GM18873 (cell line): Measurements from ENCODE around the gene PRTN3.
"Not testable (repeated sequence)": the region's sequence is repeated elsewhere in the genome, so short reads cannot be mapped to it uniquely, and the experiment has no call there.

Experiments
- ATAC-seq: cut with Tn5 transposase; IDR thresholded peaks from one replicate; pipeline ENCODE4 v1.9.1; 2021; ENCODE audit warnings: mild to moderate bottlenecking, moderate library complexity, moderate number of reproducible peaks; ENCODE audit not compliant: unreplicated experiment, low FRiP score

Gene PRTN3

DNA sequence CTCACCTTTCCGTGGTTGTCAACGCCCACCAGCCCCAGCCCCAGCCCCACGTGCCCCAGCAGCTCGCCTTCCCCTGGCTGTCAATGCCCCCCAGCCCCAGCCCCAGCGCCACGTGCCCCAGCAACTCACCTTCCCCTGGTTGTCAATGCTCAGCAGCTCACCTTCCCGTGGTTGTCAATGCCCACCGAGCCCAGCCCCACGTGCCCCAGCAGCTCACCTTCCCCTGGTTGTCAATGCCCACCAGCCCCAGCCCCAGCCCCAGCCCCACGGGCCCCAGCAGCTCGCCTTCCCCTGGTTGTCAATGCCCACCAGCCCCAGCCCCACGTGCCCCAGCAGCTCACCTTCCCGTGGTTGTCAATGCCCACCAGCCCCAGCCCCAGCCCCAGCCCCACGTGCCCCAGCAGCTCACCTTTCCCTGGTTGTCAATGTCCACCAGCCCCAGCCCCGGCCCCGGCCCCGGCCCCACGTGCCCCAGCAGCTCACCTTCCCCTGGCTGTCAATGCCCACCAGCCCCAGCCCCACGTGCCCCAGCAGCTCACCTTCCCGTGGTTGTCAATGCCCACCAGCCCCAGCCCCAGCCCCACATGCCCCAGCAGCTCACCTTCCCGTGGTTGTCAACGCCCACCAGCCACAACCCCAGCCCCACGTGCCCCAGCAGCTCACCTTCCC lies 37.3 kb downstream of the PRTN3 start:
- not testable (repeated sequence) for ATAC-seq

DNA sequence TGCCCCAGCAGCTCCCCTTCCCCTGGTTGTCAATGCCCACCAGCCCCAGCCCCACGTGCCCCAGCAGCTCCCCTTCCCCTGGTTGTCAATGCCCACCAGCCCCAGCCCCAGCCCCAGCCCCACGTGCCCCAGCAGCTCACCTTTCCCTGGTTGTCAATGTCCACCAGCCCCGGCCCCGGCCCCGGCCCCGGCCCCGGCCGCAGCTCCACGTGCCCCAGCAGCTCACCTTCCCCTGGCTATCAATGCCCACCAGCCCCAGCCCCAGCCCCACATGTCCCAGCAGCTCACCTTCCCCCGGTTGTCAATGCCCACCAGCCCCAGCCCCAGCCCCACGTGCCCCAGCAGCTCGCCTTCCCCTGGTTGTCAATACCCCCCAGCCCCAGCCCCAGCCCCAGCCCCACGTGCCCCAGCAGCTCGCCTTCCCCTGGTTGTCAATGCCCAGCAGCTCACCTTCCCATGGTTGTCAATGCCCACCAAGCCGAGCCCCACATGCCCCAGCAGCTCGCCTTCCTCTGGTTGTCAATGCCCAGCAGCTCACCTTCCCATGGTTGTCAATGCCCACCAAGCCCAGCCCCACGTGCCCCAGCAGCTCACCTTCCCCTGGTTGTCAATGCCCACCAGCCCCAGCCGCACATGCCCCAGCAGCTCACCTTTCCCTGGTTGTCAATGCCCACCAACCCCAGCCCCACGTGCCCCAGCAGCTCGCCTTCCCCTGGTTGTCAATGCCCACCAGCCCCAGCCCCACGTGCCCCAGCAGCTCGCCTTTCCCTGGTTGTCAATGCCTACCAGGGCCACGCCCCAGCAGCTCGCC lies 38.2 kb downstream of the PRTN3 start:
- ATAC-seq = not testable (repeated sequence)

DNA sequence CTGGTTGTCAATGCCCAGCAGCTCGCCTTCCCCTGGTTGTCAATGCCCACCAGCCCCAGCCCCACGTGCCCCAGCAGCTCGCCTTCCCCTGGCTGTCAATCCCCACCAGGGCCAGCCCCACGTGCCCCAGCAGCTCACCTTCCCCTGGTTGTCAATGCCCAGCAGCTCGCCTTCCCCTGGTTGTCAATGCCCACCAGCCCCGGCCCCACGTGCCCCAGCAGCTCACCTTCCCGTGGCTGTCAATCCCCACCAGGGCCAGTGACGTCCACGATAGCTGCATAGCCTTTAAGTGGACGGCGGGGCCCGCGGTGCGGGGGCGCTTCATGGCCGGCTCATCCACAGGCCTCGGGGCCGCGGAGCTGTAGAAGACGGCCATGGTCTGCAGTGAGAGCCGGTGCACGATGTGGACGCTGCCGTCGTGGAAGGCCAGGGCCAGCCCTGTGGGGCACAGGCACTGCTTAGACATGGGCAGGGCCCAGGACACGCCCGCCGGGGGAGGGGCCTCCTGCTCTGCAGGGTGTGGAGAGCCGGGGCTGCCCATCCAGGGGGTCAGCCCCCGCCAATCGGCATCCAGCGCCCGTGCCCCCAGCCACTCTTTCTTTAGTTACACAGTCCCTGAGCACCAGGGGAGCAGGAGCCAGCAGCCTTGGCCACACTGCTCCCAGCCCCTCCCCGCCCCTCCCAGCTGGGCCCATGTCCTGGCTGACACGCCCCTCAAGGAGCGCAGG lies 39.1 kb downstream of the PRTN3 start:
- no peak for ATAC-seq

DNA sequence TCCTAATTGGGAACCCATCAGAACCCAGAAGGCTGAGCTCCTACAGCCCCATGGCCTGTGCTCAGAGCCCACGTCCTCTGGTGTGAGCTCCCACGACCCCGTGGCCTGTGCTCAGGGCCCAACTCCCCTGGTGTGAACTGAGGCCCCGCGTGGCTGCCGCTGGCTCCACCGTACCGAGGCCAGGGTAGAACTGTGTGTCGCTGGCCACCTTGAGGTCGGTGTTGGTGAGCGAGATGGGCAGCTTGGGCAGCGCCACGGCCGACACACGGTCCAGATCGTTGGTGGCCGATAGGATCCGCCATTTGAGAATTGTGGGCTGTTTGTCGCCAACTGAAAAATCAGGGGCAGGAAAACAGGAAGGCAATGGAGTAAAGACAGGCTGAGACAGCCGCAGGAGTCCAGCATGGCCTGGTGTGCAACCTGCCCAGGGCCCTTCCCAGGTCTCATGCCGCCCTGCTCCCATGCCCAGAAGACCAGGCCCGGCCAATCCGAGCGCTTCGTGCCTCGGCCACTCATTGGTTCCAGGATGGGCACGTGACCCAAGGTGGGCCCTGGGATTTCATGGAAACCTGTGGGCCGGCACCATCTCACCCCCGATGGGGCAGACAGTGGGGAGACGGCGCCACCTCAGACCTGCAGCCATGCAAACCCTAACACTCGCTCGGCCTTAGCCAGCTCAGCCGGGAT lies 40.7 kb downstream of the PRTN3 start:
- no peak for ATAC-seq

DNA sequence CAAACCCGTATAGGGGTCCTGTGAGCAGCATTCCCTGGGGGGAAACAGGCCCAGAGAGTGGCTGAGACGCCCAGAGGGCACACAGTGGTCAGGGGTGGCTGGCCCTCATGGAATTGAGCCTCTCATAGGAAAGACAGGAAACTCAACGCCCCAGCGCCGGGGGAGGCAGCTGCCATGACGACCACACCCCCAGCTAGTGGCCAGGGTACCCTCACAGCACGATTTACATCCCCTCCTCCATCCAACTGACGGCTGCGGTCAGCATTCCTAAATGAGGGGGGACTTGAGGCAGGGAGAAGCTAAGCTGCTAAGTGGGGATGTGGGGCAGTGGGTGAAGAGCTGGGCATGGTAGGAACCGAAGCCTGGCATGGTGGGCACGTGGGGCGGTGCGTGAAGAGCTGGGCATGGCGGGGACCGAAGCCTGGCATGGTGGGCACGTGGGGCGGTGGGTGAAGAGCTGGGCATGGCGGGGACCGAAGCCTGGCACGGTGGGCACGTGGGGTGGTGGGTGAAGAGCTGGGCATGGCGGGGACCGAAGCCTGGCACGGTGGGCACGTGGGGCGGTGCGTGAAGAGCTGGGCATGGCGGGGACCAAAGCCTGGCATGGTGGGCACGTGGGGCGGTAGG lies 42.2 kb downstream of the PRTN3 start:
- ATAC-seq = no peak

DNA sequence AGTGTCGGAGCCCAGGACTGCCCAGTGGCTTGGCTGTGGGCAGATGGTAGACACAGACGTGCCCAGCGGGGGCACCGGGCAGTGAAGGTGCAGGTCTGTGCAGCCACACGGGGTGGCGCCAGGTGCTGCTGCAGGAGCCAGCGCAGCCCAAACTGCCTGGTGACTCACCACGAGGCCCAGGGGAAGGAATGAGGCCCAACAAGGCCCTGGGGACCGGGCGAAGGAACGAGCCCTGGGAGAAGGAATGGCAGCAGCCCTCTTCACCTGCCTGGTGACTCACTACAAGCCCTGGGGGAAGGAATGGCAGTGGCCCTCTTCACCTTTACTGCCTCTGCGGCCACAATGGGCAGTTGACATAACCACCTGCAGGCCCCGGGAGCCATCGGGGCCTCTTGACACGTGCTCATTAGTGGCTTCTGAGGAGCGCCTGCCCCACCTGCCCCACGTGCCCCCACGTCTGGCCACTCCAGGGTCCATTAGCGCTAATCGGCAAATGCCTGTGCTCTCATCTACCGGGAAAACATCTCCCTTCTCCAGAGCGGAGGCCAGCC lies 42.9 kb downstream of the PRTN3 start:
- ATAC-seq = no peak

DNA sequence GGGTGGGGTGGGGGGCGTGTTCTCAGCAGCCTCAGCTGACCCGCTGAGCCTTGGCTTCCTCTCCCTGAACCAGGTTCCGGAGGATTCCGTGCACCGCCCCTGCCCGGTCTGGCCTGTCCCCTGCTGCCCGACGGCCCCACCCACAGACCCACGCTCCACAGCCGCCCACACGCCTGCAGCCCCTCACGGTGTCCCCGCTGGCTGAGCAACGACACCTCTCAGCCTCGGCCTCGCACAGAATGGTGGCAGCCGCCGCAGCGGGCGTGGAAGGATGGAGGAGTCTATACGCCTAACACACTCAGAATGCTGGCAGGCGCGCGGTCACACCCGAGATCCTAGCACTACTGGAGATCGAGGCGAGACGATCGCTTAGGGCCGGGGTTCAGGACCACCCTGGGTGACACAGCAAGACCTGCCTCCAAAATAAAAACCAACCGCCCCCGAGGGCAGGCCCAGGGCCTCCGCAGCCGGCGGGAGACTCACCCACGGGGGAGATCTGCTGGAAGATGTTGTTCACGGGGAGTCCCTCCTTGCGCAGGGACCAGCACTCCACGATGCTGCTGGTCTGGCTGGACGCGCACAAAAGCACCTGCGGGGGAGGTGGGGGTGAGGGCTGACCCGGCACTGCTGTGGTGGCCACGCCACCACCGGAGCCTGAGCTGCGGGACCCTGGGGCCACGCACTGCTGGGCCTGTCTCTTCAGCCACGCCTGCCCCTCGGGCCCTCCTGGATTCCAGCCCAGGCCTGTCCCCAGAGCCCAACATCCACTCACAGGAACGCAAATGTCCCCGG lies 43.8 kb downstream of the PRTN3 start:
- ATAC-seq = no peak

DNA sequence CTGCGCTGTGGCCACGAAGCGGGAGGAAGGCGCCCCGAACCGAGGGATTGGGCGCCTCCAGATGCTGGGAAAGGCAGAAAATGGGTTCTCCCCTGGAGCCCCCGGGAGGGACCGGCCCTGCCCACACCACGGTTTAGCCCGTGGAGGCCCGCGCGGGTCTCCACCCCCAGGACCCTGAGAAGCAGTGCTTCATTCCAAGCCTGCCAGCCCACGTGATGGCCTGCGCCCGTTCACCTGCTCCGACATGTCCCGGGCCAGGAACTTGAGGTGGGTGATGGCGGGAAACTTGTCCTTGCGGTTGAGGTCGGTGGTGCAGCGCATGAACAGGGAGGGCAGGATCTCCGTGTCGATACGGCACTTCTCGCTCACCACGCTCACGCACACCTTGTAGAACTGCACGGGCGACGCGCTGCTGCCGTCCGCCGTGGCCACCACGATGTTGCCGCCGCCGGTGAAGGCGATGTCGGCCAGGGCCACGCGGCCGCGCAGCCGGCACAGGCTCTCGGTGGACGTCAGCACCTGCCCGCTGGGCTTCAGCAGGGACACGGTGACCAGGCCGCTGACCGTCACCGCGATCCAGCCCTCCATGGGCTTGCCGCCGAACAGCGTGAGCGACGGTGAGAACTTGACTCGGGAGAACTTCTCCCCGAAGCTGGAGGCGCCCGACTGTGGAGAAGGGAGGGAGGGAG lies 44.9 kb downstream of the PRTN3 start:
- ATAC-seq = no peak

DNA sequence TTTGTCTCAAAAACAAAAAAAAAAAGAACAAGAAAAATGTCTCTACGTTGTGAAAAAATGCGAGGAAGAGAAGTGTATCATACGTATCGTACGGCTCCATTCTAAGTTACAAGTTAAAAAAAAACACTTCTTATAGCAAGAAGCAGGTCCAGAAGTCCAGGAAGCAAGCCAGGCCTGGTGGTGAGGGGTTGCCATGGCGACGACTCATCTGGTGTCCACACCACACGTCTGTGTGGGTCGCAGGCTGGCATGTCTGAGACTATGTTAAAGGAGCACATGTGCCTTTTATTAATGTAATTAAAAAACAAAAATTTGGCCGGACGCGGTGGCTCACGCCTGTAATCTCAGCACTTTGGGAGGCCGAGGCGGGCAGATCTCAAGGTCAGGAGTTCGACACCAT lies 46.3 kb downstream of the PRTN3 start:
- ATAC-seq = no peak

DNA sequence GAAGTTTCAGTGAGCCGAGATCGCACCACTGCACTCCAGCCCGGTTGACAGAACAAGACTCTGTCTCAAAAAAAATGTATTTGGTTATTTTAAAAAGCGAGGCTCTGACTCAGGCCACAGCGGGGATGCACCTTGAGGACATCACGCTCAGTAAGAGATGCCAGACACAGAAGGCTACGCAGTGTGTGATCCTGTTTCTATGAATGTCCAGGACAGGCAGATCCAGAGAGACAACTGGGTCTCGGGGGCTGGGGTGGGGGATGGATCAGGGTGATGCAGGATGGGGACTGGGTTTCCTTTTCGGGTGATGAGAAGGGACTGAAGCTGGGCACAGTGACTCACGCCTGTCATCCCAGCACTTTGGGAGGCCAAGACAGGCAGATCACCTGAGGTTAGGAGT lies 46.8 kb downstream of the PRTN3 start:
- ATAC-seq = no peak

DNA sequence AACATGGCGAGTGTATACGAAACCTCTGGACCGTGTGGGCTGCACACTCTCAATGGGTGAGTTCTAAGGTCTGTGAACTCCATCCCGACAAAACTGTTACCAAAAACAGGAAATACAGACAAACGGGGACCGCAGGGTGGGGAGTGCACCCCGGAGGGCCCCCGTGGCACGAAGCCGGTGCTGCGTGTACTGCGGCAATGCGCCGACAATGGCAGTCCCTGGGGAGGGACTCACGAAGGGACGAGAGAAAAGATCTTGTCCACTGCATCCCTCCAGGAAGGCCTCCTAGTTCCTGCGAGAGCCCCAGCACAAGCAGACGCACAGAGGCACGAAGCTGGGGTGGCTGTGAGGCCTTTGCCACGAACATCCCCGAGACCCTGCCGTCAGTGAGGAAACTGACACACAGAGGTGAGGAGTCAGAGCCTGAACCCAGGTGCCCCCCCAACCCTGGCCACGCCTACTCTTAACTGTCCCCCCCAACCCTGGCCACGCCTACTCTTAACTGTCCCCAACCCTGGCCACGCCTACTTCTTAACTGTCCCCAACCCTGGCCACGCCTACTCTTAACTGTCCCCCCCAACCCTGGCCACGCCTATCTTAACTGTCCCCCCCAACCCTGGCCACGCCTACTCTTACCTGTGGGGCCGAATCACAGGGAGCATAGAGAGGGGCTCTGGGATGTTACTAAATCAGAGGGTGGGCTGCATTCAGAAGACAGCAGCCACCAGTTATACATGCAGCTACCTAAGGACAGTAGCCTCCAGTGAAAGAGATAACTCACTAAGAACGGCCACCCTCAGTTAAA lies 48.0 kb downstream of the PRTN3 start:
- ATAC-seq = no peak

DNA sequence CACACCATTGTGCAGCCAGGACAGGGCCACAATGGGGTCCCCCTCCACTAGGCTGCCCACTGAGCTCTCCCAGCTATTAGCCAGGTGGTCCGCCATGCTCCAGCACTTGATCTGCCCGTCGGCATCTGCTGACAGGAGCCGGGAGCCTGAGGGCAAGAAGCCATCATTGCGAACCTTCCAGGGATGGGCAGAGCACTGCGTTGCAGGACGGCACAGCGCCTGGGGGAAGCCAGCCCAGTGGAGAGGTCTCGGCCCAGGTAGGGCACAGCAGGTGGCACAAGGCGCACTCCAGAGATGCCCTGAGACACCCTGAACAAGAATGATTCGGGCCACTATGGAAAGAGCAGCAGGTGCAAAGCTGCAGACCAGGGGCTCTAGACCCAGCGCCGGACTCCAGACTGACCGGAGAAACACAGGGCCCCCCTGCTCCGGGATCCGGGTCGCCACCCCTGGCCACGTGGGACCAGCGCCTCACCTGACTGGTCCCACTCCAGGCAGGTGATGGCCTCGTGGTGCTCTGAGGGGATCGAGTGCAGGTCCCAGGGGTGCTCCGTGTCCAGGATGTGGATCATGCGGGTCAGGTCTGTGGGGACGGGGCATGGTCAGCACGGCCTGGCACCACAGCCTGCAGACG lies 49.0 kb downstream of the PRTN3 start:
- ATAC-seq = no peak

DNA sequence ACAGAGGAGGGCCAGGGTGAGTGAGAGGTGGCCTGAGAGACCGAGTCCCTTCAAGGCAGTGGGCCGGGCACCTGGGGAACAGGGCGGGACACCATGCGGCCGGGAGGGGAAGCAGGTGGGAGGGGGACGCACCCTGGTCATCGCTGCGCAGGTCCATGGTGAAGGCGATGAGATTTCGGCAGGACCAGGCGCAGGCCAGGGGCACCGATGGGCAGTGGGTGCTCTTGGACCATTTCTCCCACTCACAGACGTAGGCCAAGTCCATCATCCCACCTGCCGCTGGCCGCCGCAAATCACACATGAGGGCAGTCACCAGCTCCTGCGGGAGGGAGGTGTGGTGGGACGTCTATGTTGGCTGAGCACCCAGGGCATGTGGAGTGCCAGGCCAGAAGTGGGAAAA lies 50.0 kb downstream of the PRTN3 start:
- ATAC-seq = no peak

DNA sequence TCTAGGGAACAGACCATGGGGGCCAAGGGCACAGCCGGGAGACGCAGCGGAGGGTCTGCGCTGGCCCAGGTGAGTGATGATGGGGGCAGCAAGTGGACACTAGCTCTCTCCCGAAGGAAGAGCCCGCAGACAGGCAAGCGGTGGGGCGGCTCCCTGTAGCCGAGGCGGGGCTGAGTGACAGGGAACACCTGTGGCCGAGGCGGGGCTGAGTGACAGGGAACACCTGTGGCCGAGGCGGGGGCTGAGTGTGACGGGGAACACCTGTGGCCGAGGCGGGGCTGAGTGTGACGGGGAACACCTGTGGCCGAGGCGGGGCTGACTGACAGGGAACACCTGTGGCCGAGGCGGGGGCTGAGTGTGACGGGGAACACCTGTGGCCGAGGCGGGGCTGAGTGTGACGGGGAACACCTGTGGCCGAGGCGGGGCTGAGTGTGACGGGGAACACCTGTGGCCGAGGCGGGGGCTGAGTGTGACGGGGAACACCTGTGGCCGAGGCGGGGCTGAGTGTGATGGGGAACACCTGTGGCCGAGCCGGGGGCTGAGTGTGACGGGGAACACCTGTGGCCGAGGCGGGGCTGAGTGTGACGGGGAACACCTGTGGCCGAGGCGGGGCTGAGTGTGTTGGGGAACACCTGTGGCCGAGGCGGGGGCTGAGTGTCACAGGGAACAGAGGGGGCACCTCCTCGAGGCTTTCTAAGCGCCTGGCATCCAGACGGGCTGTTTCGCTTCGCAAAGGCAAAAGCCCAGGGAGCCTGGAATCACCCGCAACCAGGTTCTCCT lies 50.8 kb downstream of the PRTN3 start:
- not testable (repeated sequence) for ATAC-seq

DNA sequence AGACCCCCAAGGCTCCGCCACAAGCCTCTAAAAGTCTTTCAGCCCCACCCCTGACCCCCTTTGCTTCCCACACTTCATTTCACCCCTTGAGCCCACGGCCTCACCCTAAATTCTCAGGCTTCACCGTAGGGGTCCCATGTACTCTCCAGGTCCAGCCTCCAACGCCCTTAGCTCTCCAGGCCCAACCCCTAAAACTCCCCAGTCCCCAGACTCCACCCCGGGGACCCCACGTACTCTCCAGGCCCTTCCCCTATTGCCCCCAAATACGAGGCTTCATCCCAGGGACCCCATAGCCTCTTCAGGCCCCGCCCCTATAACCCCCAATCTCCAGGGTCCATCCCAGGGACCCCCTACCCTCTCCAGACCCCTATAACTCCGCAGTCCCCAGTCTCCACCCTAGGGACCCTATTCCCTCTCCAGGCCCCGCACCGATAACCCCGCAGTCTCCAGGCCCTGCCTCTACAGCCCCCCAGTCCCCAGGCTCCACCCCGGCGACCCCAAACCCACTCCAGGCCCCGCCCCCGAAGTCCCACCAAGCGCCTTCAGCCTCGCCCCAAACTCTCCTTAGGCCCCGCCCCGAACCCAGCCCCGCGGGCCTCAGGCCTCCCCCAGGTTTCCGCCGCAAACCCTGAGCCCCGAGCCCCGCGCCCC lies 51.6 kb downstream of the PRTN3 start:
- no peak for ATAC-seq
